GM21576 (cell line): ENCODE results near the gene LRMDA.

Experiments used
- ATAC-seq: cut with Tn5 transposase; IDR thresholded peaks from one replicate; pipeline ENCODE4 v1.9.1; 2021; ENCODE audit warnings: mild to moderate bottlenecking, moderate library complexity; ENCODE audit not compliant: unreplicated experiment

LRMDA gene

DNA sequence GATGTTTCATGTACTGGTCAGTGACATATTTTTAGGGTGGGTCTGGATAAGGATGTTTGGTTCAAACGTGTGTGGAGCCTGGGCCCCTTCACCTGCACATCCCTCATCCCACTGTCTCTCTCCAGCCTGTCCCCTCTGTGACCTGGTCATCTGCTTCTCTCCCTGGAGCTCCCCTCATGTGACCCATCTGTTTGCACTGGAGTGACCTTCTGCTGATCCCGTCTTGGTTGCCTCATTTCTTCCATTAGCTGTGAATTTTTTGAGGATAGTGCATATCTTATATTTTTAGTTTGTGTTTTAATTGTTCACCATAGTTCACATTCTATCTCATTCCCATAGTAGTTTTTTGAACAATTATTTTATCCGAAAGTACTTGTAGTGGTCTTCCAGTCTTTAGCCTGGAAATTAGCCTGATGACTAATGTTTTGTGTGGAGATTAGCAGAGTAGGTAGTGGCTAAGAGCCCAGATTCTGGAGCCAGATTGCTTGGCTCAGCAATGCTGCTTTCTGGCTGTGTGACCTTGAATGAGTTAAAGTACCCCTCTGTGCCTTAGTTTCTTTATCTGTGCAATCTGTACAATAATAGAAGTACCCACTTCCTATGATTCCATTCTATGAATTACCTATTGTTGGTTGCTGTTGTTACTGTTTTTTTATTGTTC, 224.5 kb downstream of the LRMDA start:
- ATAC-seq: no peak

DNA sequence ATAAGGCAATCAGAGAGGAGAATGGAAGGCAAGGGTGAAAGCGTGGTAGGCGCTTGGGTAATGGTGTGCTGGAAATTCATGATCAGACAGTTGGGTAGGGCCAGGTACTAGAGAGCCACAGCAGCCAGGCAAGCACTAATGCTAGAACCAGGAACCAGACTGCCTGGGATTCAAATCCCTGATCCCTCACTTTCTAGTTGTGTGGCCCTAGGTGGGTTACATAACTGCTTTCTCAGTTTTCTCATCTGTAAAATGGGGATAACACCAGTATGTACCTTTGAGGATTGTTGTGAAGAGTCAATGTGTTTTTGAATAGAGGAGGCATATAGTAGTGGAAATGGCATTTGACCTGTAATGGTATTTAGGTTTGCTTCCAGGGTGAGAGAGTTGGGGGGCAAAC, 225.9 kb downstream of the LRMDA start:
- no peak for ATAC-seq

DNA sequence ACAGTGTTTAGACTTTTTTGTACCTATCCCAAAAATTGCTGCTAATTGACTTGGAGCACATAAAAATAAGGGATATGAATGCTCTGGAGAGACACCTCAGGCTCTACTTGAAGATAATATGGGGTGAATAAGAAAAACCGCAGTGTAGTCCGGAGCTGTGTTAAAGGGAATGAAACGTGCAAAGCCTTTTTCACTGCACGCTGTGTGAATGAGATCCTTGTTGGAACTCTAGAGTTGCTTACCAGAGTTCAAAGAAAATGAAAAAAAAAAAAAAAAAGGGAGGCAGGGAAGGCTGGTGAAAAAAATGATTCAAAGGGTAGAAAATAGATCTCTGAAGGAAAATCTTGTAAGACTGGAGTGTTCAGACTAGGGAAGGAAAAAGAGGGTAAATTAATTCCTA, 226.6 kb downstream of the LRMDA start:
- no peak for ATAC-seq

DNA sequence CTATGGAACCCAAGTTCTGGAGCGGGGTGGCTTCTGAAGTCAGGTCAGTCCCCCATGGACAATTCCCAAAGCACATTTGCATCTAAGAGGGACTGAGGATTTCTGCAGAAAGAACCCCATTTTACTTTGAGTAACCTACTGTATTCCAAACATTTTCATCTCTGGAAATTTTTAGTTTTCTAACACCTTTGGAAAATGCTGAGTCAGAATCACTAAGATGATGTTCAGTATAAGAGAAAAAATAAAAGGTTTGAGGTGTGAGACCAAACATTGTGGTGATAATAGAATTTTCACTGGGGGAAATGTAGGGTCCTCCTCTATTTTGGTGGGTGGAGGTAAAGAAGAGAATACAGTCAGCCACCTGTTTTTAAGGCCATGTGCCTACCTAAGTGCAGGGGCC, 227.1 kb downstream of the LRMDA start:
- ATAC-seq: no peak

DNA sequence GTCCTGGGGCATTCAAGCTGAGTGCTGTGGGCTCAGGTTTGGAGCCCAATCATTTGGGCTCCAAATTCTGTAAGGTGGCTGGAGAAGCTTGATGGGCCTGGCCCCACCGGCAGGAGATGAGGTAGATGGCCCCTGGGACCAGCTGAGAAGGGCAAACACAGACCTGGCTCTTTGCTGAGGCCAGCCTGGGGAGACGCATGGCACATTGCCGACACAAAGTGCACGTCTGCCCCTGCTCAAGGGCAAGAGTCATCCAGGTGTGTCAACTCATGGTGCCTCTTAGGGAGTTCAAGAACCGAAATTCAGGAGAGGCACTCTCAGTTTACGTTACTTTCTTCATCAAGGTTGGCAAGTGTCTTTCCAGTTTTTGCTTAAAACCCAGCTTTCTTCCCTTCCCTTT, 227.5 kb downstream of the LRMDA start:
- no peak for ATAC-seq

DNA sequence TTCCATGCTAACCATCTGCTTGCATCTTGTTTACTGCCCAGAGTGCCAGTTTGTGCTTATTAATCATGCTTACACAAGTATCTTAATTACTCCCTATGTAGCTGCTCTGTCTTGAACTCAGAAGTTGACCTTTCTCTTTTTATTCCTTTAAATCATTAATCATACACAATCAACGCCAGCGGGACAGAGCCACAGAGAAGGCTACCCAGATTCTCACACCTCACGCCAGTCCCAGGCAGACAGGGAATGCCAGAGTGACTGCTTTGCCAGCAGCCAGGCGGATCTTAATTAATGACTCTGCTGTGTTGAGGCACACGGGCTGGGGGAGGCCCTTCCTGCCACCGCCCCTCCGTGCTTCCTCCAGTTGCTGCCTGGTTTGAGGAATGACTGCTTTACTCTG, 229.4 kb downstream of the LRMDA start:
- no peak for ATAC-seq

DNA sequence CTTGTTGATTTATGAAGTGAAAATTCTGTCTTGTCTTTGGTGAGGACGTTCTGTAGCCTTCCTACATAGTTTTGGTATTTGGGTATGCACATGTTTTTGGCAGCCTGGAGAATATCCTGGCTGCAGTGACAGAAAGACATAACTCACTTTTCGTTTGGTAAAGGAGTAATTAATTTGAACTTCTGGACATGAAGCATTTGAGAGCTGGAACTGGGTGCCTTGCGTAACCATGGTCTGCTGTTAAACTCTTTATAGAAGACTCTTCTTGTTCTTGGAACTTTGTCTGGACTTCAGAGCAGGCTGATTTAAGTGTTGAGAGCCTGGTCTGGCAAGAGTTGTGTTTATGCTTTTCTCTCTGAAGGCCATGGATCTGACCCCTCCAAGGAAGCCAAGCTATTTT, 231.3 kb downstream of the LRMDA start:
- ATAC-seq: no peak

DNA sequence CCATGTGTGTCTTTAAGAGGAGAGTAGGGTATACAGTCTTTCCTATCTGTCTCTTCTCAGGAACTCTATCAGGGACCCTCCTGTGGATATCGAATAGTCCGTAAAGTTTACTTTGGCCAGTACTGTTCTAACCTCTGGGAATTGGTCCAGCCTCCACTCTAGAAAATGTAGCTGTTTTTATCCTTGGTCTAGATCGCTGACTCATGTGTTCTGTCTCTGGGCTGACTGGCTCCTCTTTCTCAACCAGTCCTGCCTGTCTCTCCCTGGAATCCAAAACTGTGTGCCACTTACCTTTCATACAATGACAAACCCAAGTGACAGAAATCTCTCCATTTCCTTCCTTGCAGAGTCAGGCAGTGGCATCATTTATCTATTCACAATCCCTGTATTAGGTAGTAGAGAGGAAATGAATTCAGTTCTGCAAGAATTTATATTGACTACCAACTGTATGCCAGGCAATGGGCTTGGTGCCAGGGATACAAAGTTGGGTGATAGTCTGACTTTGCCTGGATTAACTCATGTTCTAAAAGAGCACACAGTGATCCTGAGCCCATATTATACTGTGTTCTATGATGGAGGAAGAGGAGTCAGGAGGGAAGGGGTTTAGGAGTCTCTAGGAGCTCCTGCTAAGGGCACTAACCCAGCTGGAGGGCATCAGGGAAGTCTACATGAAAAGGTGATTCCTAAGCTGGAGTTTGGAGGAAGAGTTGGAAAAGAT, 232.7 kb downstream of the LRMDA start:
- no peak for ATAC-seq

DNA sequence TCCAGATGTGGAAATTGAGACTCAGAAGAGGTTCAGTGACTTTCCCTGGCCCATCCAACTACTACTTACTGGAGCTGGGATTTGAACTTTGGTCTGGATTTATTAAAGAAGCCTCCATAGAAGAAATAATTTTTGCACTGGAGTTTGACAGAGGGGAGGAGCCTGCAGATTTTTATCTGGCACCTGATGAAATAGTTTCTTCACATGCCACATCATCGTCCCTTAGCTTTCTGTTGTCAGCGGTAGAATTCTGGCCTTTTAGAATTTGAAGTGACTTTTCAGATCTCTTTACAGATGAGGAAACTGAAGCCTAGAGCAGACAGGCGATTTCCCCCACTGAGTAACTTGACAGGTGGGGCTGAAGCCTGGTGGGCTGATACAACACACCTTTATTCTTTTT, 233.5 kb downstream of the LRMDA start:
- no peak for ATAC-seq

DNA sequence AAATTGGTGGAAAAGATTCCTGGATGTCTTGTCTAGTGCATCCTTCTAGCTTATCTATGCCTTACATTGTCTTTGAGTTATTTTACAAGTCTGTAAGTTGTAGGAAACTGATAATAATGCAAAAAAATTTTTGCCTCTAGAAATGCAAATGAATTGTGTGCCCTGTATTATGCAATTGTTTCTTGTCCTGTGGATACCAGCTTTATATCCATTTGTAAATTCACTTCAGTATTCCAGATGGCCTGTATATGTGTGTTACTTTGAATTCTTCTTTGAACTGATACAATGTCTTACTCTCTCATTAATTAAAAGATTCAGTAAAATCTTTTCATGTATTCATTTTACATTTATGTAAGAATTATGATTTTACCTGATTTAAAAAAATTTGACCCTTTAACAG, 234.3 kb downstream of the LRMDA start:
- ATAC-seq: no peak

DNA sequence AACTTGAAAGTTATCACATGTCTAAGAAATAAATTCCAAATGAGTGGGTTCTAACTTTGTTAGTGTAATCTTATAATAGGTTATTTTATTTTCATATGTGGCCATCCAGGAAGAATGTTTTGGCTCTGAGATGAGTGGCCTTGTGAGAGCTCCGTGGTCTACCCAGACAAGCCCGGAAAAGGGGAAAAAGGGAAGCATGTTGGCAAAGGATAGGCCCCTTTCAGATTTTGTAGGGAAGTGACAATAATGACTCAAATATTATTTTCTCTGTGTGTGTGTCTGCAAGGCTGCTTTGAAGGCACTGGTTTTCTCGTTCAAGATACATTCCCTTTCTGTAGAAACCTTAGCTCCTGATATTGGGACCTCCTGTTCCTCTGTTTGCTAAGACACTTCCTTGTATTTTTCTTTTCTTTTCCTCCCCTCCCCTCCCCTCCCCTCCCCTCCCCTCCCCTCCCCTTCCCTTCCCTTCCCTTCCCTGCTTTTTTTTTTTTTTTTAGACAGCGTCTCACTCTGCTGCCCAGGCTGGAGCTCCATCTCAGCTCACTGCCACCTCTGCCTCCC, 240.8 kb downstream of the LRMDA start:
- ATAC-seq: no peak

DNA sequence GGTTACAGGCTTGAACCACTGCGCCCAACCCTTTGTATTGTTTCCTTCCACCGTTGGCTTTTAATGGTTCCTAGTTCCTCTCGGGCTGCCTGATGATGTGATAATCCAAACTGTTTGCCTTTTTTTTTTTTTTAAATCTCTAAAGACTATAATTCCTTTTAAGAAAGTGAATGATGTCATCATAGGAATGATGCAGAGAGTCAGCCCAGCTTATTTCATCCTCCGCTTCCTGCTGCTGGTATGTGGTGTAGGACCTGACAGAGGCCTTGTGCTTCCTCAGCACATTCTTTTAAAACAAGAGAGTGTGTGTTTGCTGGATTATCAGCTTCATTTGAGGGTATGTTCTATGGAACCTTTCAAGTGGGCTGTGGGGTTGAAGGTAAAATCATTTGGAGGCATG, 241.4 kb downstream of the LRMDA start:
- ATAC-seq: no peak

DNA sequence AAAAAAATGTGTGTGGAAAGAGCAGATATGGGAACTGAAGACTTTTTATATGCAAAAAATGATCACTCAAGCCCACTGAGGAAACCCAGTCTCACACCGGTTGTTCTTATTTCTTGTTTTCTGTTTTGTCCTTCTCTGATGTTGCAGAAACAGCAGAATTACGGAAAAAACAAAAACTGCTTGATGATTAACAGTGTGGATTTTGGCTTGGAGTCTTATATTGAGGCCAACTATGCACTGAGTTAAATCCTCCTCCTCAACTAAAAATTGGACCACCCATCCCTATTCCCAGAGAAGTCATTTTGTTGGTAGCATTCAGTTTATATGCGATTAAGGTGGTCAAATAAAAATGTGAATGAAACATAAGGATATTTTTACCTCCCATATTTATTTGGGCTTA, 246.1 kb downstream of the LRMDA start:
- ATAC-seq: no peak

DNA sequence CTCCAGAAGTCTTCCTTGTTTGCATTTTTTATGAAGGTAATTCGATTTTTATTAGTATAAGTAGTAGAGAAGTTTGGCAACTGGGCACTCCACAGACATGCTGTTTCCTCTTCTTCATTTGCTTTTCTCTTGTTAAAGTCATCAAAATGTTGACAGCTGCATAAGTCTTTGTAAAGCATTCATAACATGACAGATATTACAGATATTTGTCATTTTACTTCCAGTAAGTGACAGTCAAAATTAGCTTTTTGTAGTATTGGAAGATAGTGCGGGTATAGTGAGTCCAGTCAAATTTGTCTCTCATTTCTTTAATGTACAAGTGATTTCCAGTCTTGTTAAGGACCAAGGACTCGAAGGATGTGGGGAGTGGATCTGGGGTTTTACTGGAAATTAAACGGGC, 247.1 kb downstream of the LRMDA start:
- no peak for ATAC-seq

DNA sequence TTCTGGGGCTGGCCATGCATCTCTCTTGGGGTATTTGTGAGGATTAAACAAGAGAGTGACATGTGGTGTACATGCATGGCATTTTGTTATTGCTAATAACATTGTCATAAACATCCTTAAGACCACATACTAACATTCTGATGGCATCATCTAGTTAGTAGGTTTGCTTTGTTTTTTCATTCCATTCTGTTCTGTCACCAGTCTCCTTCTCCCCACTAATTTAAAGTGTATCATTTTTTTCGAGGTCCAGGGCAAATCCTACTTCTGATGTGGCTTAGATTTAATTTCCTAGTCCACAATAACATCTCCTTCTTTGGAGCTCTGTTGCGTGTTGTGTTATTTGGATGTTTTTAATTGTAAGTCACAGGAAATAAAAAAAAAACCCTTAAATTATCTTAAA, 248.1 kb downstream of the LRMDA start:
- no peak for ATAC-seq

DNA sequence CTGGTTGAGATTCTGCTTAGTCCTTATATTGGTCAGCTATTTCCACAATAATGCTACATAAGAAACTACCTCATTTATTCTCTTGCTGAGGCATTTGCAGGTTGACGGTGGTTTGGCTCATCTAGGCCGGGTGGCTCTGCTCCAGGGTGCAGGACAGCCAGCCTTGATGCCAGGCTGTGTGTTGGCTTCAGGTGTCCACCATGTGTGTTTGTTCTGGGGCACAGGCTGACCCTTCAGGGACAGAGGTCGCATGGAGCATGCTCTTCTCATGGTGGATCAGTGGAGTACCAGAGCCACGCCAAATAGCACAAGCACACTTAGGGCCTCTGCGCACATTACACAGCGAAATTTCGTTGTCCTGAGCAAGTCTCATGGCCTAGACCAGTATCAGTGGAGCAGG, 249.9 kb downstream of the LRMDA start:
- no peak for ATAC-seq

DNA sequence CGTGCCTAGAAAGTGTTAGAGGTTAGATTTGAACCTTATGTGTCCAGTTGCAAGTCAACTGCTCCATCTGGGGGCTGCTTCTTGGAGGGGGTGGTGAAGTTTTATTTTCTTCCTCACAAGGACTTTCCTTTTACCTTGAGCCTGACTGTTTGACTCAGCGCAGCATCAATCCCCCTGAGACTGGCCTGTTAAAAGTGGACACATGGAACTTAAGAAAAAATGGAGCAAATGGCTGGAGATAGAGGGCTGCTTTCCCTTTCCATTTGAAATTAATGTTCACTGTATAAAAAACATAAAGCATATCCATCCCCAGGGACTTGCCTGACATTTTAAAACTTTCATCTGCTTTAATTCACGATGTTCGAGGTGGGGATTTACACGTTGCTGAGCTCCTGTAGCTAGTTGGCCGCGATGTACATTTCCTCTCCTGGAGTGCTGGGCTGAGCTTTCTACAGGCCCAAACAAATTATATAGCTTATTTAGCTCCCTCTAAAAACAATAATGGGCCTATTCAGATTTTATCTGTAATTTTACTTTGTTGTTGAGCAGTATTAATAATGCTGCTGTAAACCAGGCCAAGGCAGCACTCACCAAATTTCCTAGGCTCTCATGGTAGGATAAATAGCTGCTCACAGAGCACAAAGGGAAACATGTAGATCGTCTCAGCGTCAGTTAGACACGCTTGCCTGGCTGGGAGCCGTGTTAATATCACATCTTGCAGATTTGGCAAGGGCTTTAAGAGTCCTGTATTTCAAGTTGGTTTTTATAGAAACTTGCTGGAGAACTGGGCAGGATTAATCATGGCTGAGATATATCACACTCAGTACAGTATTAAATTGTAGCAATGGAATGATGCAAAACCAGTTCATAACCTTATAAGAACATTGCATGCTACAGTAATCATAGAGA, 251.5 kb downstream of the LRMDA start:
- ATAC-seq: no peak

DNA sequence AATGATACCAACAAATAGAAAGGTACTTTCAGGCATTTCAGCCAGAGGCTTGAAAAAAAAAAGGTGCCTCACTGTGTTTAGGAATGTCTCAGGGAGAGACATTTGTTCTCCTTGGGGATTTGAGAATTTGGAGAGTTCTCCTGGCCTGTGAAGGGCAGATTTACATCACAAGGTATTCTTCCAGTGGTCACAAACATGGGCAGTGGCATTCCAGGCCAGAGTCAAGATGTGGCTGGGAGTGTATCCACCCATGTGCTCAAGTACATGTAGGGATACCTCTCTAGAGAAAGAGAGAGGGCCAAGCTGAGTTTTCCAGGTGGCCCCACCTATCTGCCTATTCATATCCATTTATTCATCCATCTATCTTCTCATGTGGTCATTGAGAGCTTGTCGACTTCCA, 253.8 kb downstream of the LRMDA start:
- ATAC-seq: no peak

DNA sequence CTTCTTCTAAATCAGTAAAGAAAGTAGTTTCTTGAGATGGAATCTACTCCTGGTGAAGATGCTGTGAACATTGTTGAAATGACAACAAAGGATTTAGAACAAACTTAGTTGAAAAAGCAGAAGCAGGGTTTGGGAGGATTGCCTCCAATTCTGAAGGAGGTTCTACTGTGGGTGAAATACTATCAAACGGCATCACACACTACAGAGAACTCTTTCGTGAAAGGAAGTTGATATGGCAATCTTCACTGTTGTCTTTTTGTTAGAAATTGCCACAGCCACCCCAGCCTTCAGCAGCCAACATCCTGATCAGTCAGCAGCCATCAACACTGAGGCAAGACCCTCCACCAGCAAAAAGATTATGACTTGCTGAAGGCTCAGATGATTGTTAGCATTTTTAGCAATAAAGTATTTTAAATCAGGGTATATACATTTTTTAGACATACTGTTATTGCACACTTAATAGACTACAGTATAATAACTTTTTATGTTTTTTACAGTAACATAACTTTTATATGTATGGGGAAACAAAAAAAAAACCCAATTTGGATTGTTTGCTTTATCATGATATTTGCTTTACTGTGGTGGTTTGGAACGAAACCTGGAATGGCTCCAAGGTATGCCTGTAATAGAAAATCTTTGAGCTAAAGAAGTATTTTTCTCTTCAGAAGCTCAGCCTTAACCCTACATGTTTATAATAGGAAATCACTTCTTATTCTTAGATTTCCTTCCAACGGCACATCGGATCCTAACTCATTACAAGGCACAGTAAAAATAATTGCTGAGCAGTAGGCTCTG, 257.3 kb downstream of the LRMDA start:
- ATAC-seq: no peak

DNA sequence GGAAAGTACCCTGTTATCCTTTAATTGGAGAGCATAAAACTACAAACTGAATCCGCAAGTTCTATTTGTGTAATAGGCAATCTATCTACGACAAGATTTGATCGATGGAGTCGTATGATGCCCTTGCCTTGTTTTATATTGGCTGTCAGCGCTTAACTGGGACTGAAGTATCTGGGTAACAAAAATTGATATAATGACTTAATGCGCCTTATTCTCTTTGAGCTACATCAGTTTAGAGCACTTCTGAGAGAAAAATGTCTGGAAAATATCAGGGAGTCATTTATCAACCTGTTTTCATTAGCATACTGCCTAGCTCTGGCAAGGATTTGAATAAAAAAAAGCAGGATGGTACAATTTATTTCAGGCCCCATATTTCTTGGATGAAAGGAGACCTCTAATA, 262.1 kb downstream of the LRMDA start:
- ATAC-seq: no peak

DNA sequence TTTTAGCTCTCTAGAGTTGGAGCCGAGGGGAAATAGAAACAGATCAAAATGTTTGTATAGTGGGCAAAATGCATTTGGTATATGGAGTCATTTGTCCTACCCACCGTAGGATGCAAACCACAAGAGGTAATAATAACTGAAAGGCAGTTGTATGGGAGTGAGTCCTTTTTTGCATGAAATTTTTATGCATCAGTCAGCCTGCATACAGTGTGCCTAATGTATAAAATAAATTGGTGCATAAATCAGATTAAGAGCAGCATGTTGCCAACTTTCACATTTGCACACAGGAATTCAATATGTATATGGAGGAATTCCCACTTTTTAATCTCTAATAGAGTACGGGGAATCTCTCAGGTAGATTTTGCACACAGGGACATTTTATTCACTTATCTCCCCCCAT, 262.8 kb downstream of the LRMDA start:
- ATAC-seq: no peak
